Neutrophil (primary cell): ENCODE measurements around the gene F5.
"Not testable (repeated sequence)": the region's sequence is repeated elsewhere in the genome, so short reads cannot be mapped to it uniquely, and the experiment has no call there.

ENCODE experiments used
- H3K27ac ChIP-seq: fragments of 200-600 bp; sonication (generic); 2 replicates; pipeline ENCODE4 v1.5.1; 2016; ENCODE audit warnings: mild to moderate bottlenecking, moderate library complexity
- H3K27me3 ChIP-seq: fragments of 200-600 bp; sonication (generic); 2 replicates; pipeline ENCODE4 v1.6.0; 2016; ENCODE audit warnings: mild to moderate bottlenecking
- H3K36me3 ChIP-seq: fragments of 200-600 bp; sonication (generic); 2 replicates; pipeline ENCODE4 v1.5.1; 2017
- H3K4me1 ChIP-seq, 2 experiments: fragments of 200-600 bp in 1 of 2; sonication (generic) in 1 of 2; 1 replicate in 1 of 2; 2 replicates in 1 of 2; pipeline versions ENCODE4 v1.5.1 to v1.6.1; 2013 to 2016; ENCODE audit warnings: low read depth in 1 of 2, low read length in 1 of 2, mild to moderate bottlenecking in 1 of 2, moderate library complexity in 1 of 2; ENCODE audit not compliant: control insufficient read depth in 1 of 2, insufficient read depth in 1 of 2
- H3K4me3 ChIP-seq, 2 experiments: fragments of 200-600 bp in 1 of 2; sonication (generic) in 1 of 2; 1 replicate in 1 of 2; 2 replicates in 1 of 2; pipeline ENCODE4 v1.5.1; 2013 to 2016; ENCODE audit warnings: low read depth in 1 of 2, low read length in 1 of 2, mild to moderate bottlenecking in 1 of 2, moderate library complexity in 1 of 2
- H3K9me3 ChIP-seq: fragments of 200-600 bp; sonication (generic); 2 replicates; pipeline ENCODE4 v1.5.1; 2016
- CTCF ChIP-seq: fragments of 200-600 bp; sonication (generic); IDR thresholded peaks from 2 replicates; pipeline ENCODE4 v1.5.1; 2016; ENCODE audit warnings: antibody characterized with exemption

Gene F5

GRCh38 chr1:169545472-169545871 lies 40.8 kb downstream of the F5 start:
- Histone ChIP-seq H3K9me3 (no peaks in the 10 kb centered on the region), H3K27me3 (no peaks in the 10 kb centered on the region), H3K27ac (no peak overlapping the region), H3K4me3 (no peak overlapping the region), H3K36me3 (peaks cover 98% of the 10 kb centered on the region), H3K4me1 (no peaks in the 10 kb centered on the region)
- TF ChIP-seq CTCF, result no peak

GRCh38 chr1:169538998-169539871 lies 47.0 kb downstream of the F5 start:
- Histone ChIP-seq H3K9me3 (no peaks in the 10 kb centered on the region), H3K36me3 (peaks cover 88% of the 10 kb centered on the region), H3K27me3 (no peaks in the 10 kb centered on the region), H3K4me3 (no peak overlapping the region), H3K4me1 (no peaks in the 10 kb centered on the region), H3K27ac (no peak overlapping the region)
- no peak for TF ChIP-seq CTCF

GRCh38 chr1:169534653-169535052 lies 51.6 kb downstream of the F5 start:
- no peak for TF ChIP-seq CTCF
- H3K4me3 ChIP-seq, result no peak overlapping the region
- H3K27me3 ChIP-seq, result no peaks in the 10 kb centered on the region
- H3K36me3 ChIP-seq, result peaks cover 75% of the 10 kb centered on the region
- H3K9me3 ChIP-seq, result no peaks in the 10 kb centered on the region
- no peak overlapping the region for H3K27ac ChIP-seq
- H3K4me1 ChIP-seq, result no peaks in the 10 kb centered on the region

- H3K27me3 ChIP-seq, H3K27ac ChIP-seq, H3K4me3 ChIP-seq, H3K4me1 ChIP-seq, H3K9me3 ChIP-seq: not testable (repeated sequence)
- peaks cover 74% of the 10 kb centered on the region for H3K36me3 ChIP-seq
Observed at GRCh38 chr1:169533528-169534190, 52.6 kb downstream of the F5 start.

- peaks cover 81% of the 10 kb centered on the region for H3K36me3 ChIP-seq
Observed at GRCh38 chr1:169530448-169530847, 55.8 kb downstream of the F5 start.

More at GRCh38 chr1:169530448-169530847, 55.8 kb downstream of the F5 start:
- Histone ChIP-seq H3K27ac (no peak overlapping the region), H3K9me3 (no peaks in the 10 kb centered on the region), H3K4me1 (peaks cover 20 to 22% of the 10 kb centered on the region in 2 experiments), H3K4me3 (no peak overlapping the region), H3K27me3 (no peaks in the 10 kb centered on the region)
- no peak for TF ChIP-seq CTCF
